Karpas-422 (cell line): ENCODE data around the gene SPIN1. TPM values are rescaled to one million over a fixed set of nuclear protein-coding genes. Genes with fewer than 3 reads are reported as not detected.

Experiments used
- DNase-seq: peaks from one replicate; pipeline ENCODE4 v3.0.0-alpha.2; 2015
- H2AFZ ChIP-seq: fragments of 200-600 bp; sonication (generic); 2 replicates; pipeline ENCODE4 v1.6.1; 2014; ENCODE audit warnings: antibody characterized with exemption, low read length, mixed read lengths
- H3K27ac ChIP-seq: fragments of 200-600 bp; sonication (generic); 2 replicates; pipeline ENCODE4 v1.5.1; 2014; ENCODE audit warnings: mild to moderate bottlenecking, low read length, moderate library complexity
- H3K27me3 ChIP-seq: fragments of 200-600 bp; sonication (generic); 2 replicates; pipeline ENCODE4 v1.6.1; 2014; ENCODE audit warnings: low read length, mixed read lengths
- H3K36me3 ChIP-seq: fragments of 200-600 bp; sonication (generic); 2 replicates; pipeline ENCODE4 v1.6.1; 2014; ENCODE audit warnings: low read length, mixed read lengths; ENCODE audit not compliant: insufficient read depth
- H3K4me1 ChIP-seq: fragments of 200-600 bp; sonication (generic); 2 replicates; pipeline ENCODE4 v1.6.1; 2014; ENCODE audit warnings: mild to moderate bottlenecking, low read length, mixed read lengths
- H3K4me2 ChIP-seq: fragments of 200-600 bp; sonication (generic); 2 replicates; pipeline ENCODE4 v1.6.1; 2014; ENCODE audit warnings: low read length, low read depth, mild to moderate bottlenecking; ENCODE audit not compliant: poor library complexity, severe bottlenecking
- H3K4me3 ChIP-seq: fragments of 200-600 bp; sonication (generic); 2 replicates; pipeline ENCODE4 v1.5.1; 2014; ENCODE audit warnings: mild to moderate bottlenecking, antibody characterized with exemption, low read length, mixed read lengths
- H3K79me2 ChIP-seq: fragments of 200-600 bp; sonication (generic); 2 replicates; pipeline ENCODE4 v1.6.1; 2014; ENCODE audit warnings: mild to moderate bottlenecking, low read length, mixed read lengths
- H3K9ac ChIP-seq: fragments of 200-600 bp; sonication (generic); 2 replicates; pipeline ENCODE4 v1.6.0; 2014; ENCODE audit warnings: low read length
- H3K9me2 ChIP-seq: fragments of 200-600 bp; sonication (generic), shearing (Covaris generic); replicated peaks from 2 replicates; pipeline ENCODE4 v1.6.0; 2014; ENCODE audit warnings: mild to moderate bottlenecking, low read length, moderate library complexity; ENCODE audit not compliant: insufficient read depth
- H3K9me3 ChIP-seq: fragments of 300-700, 200-600 bp; sonication (generic); 2 replicates; pipeline ENCODE4 v1.6.1; 2014; ENCODE audit warnings: low read length, mixed read lengths
- H4K20me1 ChIP-seq: fragments of 200-600 bp; sonication (generic); 2 replicates; pipeline ENCODE4 v1.6.1; 2014; ENCODE audit warnings: mild to moderate bottlenecking, antibody characterized with exemption, low read length, low read depth; ENCODE audit not compliant: insufficient read depth
- total RNA-seq: library from RNA; depleted of rRNA; stranded (reverse); fragments of >200 nt; shearing (Covaris generic); gene quantifications from 2 replicates; pipeline ENCODE4 v1.2.3, GENCODE V29; 2014; ENCODE audit warnings: low replicate concordance

SPIN1 gene
- total RNA-seq, 1 experiment from 2014 or later, result 43.3 TPM

GRCh38 chr9:88429595-88430430, 41.6 kb downstream of the SPIN1 start:
- no peaks in the 10 kb centered on the region for H3K27me3 ChIP-seq
- no peak for DNase-seq
- no peak overlapping the region for H3K9ac ChIP-seq
- no peak overlapping the region for H3K4me3 ChIP-seq
- H3K27ac ChIP-seq, result no peak overlapping the region
- H3K9me3 ChIP-seq, result no peaks in the 10 kb centered on the region
- no peaks in the 10 kb centered on the region for H3K9me2 ChIP-seq
- H3K36me3 ChIP-seq, result peaks cover 6% of the 10 kb centered on the region
- H4K20me1 ChIP-seq, result no peaks in the 10 kb centered on the region
- H3K4me1 ChIP-seq, result no peaks in the 10 kb centered on the region
- no peak overlapping the region for H2AFZ ChIP-seq
- no peak overlapping the region for H3K4me2 ChIP-seq
- peaks cover 74% of the 10 kb centered on the region for H3K79me2 ChIP-seq

DNA sequence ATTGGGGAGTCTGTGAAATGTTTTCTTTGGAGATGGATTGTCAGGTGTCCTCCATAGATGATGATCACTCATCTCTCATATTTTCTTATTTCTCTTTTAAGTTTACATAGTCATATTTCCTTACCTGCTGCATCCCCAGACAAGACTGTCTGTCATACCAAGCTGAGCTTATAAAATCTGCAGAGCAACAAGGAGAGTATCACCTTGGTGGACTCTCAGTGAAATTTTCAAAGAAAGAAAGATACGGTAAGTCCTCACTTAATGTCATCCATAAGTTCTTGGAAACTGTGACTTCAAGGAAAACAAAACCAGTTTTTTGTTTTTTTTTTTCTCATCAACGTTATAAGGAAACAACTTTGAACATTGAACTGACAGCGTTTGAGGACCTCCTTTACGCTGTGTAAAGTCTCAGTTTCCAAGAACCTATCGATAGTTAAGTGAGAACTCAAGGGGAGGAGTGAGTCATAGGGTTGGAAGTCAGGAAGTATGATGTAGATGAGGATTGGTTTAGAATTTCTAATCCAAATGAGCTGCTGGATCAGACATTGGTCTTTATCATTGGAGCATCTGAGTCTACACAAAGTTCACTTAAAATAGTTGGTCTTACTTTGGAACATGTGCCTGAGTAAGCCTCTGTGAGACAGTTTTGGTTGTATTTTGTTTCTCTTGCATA, 45.5 kb downstream of the SPIN1 start:
- H3K9me3 ChIP-seq, result no peaks in the 10 kb centered on the region
- DNase-seq, result no peak
- no peaks in the 10 kb centered on the region for H3K4me1 ChIP-seq
- no peak overlapping the region for H2AFZ ChIP-seq
- no peaks in the 10 kb centered on the region for H3K9me2 ChIP-seq
- H3K27ac ChIP-seq, result no peak overlapping the region
- peaks cover 77% of the 10 kb centered on the region for H3K79me2 ChIP-seq
- no peak overlapping the region for H3K4me3 ChIP-seq
- no peaks in the 10 kb centered on the region for H3K27me3 ChIP-seq
- no peak overlapping the region for H3K9ac ChIP-seq
- no peaks in the 10 kb centered on the region for H4K20me1 ChIP-seq
- peaks cover 6% of the 10 kb centered on the region for H3K36me3 ChIP-seq
- H3K4me2 ChIP-seq, result no peak overlapping the region

DNA sequence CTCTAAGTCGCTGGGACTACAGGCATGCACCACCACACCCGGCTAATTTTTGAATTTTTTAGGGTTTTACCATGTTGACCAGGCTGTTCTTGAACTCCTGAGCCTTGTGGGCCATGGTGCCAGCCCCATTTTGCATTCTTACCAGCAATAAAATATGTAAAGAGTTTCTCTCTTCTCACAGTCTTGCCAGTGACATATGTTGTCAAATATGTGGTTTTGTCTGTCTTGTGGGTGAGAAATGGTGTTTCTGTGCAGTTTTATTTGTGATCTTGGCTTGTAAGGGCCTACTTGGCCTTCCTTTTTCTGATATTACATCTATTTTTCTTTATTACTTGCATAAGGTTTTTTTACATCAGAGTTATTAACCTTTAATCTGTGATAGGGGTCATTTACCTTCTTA, 47.1 kb downstream of the SPIN1 start:
- H4K20me1 ChIP-seq, result no peaks in the 10 kb centered on the region
- no peak overlapping the region for H3K9ac ChIP-seq
- H3K9me2 ChIP-seq, result no peaks in the 10 kb centered on the region
- no peak for DNase-seq
- no peak overlapping the region for H3K27ac ChIP-seq
- peaks cover 6% of the 10 kb centered on the region for H3K36me3 ChIP-seq
- no peaks in the 10 kb centered on the region for H3K4me1 ChIP-seq
- no peaks in the 10 kb centered on the region for H3K27me3 ChIP-seq
- no peak overlapping the region for H3K4me3 ChIP-seq
- peaks cover 74% of the 10 kb centered on the region for H3K79me2 ChIP-seq
- no peaks in the 10 kb centered on the region for H3K9me3 ChIP-seq
- no peak overlapping the region for H3K4me2 ChIP-seq
- no peak overlapping the region for H2AFZ ChIP-seq

DNA sequence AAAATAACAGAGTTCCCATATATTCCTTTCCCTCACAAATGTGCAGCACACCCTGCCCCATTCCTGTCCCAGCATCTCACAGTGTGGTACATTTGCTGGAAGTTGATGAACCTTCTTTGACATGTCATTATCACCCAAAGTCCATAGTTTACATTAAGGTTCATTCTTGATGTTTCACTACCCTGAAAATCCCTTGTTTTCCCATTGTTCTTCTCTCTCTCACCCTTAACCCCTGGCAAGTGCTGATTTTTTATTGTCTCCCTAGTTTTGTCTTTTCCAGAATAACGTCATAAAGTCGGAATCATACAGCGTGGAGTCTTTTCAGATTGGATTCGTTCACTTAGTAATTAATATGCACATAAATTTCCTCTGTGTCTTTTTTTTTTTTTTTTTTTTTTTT, 48.1 kb downstream of the SPIN1 start:
- Histone ChIP-seq H2AFZ (no peak overlapping the region), H3K36me3 (peaks cover 6% of the 10 kb centered on the region), H3K27me3 (no peaks in the 10 kb centered on the region), H4K20me1 (no peaks in the 10 kb centered on the region), H3K4me1 (no peaks in the 10 kb centered on the region), H3K9me3 (no peaks in the 10 kb centered on the region), H3K79me2 (peaks cover 81% of the 10 kb centered on the region), H3K27ac (no peak overlapping the region), H3K9ac (no peak overlapping the region), H3K9me2 (no peaks in the 10 kb centered on the region), H3K4me3 (no peak overlapping the region), H3K4me2 (no peak overlapping the region)
- no peak for DNase-seq

- Histone ChIP-seq H3K9ac (no peak overlapping the region), H4K20me1 (no peaks in the 10 kb centered on the region), H3K4me2 (no peak overlapping the region), H3K4me1 (no peaks in the 10 kb centered on the region), H3K36me3 (peaks cover 6% of the 10 kb centered on the region), H3K27ac (no peak overlapping the region), H3K9me3 (no peaks in the 10 kb centered on the region), H3K27me3 (no peaks in the 10 kb centered on the region), H3K9me2 (no peaks in the 10 kb centered on the region), H2AFZ (no peak overlapping the region), H3K79me2 (peaks cover 85% of the 10 kb centered on the region), H3K4me3 (no peak overlapping the region)
- no peak for DNase-seq
Measured at GRCh38 chr9:88437210-88438146, 49.2 kb downstream of the SPIN1 start.

- Histone ChIP-seq H3K9me2 (no peaks in the 10 kb centered on the region), H3K9ac (no peak overlapping the region), H3K4me1 (no peaks in the 10 kb centered on the region), H2AFZ (no peak overlapping the region), H3K9me3 (no peaks in the 10 kb centered on the region), H3K27me3 (no peaks in the 10 kb centered on the region), H3K4me2 (no peak overlapping the region), H3K27ac (no peak overlapping the region), H4K20me1 (no peaks in the 10 kb centered on the region), H3K36me3 (peaks cover 2% of the 10 kb centered on the region), H3K4me3 (no peak overlapping the region), H3K79me2 (peaks cover 86% of the 10 kb centered on the region)
- no peak for DNase-seq
Measured at GRCh38 chr9:88438811-88439210, 50.6 kb downstream of the SPIN1 start.

GRCh38 chr9:88441301-88442007, 53.2 kb downstream of the SPIN1 start:
- Histone ChIP-seq H4K20me1 (no peaks in the 10 kb centered on the region), H3K4me3 (no peak overlapping the region), H3K9ac (no peak overlapping the region), H3K79me2 (peaks cover 85% of the 10 kb centered on the region), H3K27me3 (no peaks in the 10 kb centered on the region), H2AFZ (no peak overlapping the region), H3K27ac (no peak overlapping the region), H3K9me3 (no peaks in the 10 kb centered on the region), H3K36me3 (no peaks in the 10 kb centered on the region), H3K4me1 (no peaks in the 10 kb centered on the region), H3K9me2 (no peaks in the 10 kb centered on the region), H3K4me2 (no peak overlapping the region)
- DNase-seq, result no peak
